Neural cell (in vitro differentiated cells): ENCODE data around the gene LRRC71. TPM values are rescaled to one million over a fixed set of nuclear protein-coding genes. Genes with fewer than 3 reads are reported as not detected.

ENCODE experiments used
- H2AFZ ChIP-seq: fragments of 200-600, 300-800 bp; sonication (generic), shearing (Covaris generic); 2 replicates; pipeline ENCODE4 v1.6.0; 2014; ENCODE audit warnings: low read depth, mild to moderate bottlenecking, antibody characterized with exemption, low read length, moderate library complexity
- H3F3A ChIP-seq: fragments of 200-600 bp; shearing (Covaris generic); 2 replicates; pipeline ENCODE4 v1.6.1; 2016; ENCODE audit warnings: mild to moderate bottlenecking, moderate library complexity, mixed read lengths, antibody characterized with exemption, low read length; ENCODE audit not compliant: insufficient read depth, poor library complexity, severe bottlenecking
- H3K27ac ChIP-seq: fragments of 200-600, 300-800 bp; sonication (generic), shearing (Covaris generic); 2 replicates; pipeline ENCODE4 v1.5.1; 2014; ENCODE audit warnings: mild to moderate bottlenecking, low read length, moderate library complexity
- H3K27me3 ChIP-seq: fragments of 300-800, 200-600 bp; sonication (generic), shearing (Covaris generic); 2 replicates; pipeline ENCODE4 v1.6.0; 2014; ENCODE audit warnings: mild to moderate bottlenecking, low read depth, low read length, moderate library complexity; ENCODE audit not compliant: insufficient read depth
- H3K36me3 ChIP-seq: fragments of 300-800, 200-600 bp; sonication (generic), shearing (Covaris generic); 2 replicates; pipeline ENCODE4 v1.5.1; 2014; ENCODE audit warnings: mild to moderate bottlenecking, antibody characterized with exemption, low read length, moderate library complexity; ENCODE audit not compliant: insufficient read depth
- H3K4me2 ChIP-seq: fragments of 300-800, 200-600 bp; sonication (generic), shearing (Covaris generic); 2 replicates; pipeline ENCODE4 v1.6.0; 2014; ENCODE audit warnings: mild to moderate bottlenecking, low read length
- H3K4me3 ChIP-seq: fragments of 300-800, 200-600 bp; sonication (generic), shearing (Covaris generic); 2 replicates; pipeline ENCODE4 v1.5.1; 2014; ENCODE audit warnings: mild to moderate bottlenecking, low read length, moderate library complexity
- H3K79me2 ChIP-seq: fragments of 200-600 bp; shearing (Covaris generic); replicated peaks from 2 replicates; pipeline ENCODE4 v1.6.0; 2014; ENCODE audit warnings: mild to moderate bottlenecking, low read length, moderate library complexity; ENCODE audit not compliant: insufficient read depth
- H3K9ac ChIP-seq: fragments of 300-800, 200-600 bp; sonication (generic), shearing (Covaris generic); 2 replicates; pipeline ENCODE4 v1.6.1; 2016; ENCODE audit warnings: mild to moderate bottlenecking, low read length, mixed read lengths
- H3K9me2 ChIP-seq: fragments of 200-600 bp; shearing (Covaris generic); 2 replicates; pipeline ENCODE4 v1.6.1; 2016; ENCODE audit warnings: mild to moderate bottlenecking, low read length, mixed read lengths; ENCODE audit not compliant: insufficient read depth
- H3K9me3 ChIP-seq: fragments of 200-600, 300-800 bp; sonication (generic), shearing (Covaris generic); 2 replicates; pipeline ENCODE4 v1.6.1; 2016; ENCODE audit warnings: mild to moderate bottlenecking, mixed run types, low read length, moderate library complexity, mixed read lengths
- H4K20me1 ChIP-seq: fragments of 200-600 bp; shearing (Covaris generic); 2 replicates; pipeline ENCODE4 v1.6.1; 2016; ENCODE audit warnings: mild to moderate bottlenecking, mixed run types; ENCODE audit not compliant: insufficient read depth
- CTCF ChIP-seq: fragments of 450-650 bp; IDR thresholded peaks from 2 replicates; pipeline ENCODE4 v1.5.1; 2014; ENCODE audit warnings: antibody characterized with exemption, mild to moderate bottlenecking, moderate library complexity; ENCODE audit not compliant: poor library complexity, severe bottlenecking
- EP300 ChIP-seq: fragments of 450-650 bp; conservative IDR thresholded peaks from 2 replicates; pipeline ENCODE4 v1.6.1; 2014; ENCODE audit warnings: antibody characterized with exemption, mild to moderate bottlenecking, moderate library complexity; ENCODE audit not compliant: poor library complexity, severe bottlenecking
- EZH2 ChIP-seq: fragments of 200-600, 300-800 bp; shearing (Covaris generic), sonication (generic); IDR thresholded peaks from 2 replicates; pipeline ENCODE4 v1.6.1; 2014; ENCODE audit warnings: antibody characterized with exemption, low read length, borderline replicate concordance, mild to moderate bottlenecking; ENCODE audit not compliant: insufficient read depth, poor library complexity, severe bottlenecking
- MXI1 ChIP-seq: fragments of 450-650 bp; conservative IDR thresholded peaks from 2 replicates; pipeline ENCODE4 v1.6.1; 2014; ENCODE audit warnings: antibody characterized with exemption, mild to moderate bottlenecking; ENCODE audit not compliant: poor library complexity, severe bottlenecking
- POLR2AphosphoS5 ChIP-seq: IDR thresholded peaks from 2 replicates; pipeline ENCODE4 v1.6.1; 2012
- RAD21 ChIP-seq: fragments of 450-650 bp; conservative IDR thresholded peaks from 2 replicates; pipeline ENCODE4 v1.6.1; 2014; ENCODE audit warnings: antibody characterized with exemption, mild to moderate bottlenecking, moderate library complexity
- SMC3 ChIP-seq: fragments of 450-650 bp; conservative IDR thresholded peaks from 2 replicates; pipeline ENCODE4 v1.6.1; 2014; ENCODE audit warnings: antibody characterized with exemption, mild to moderate bottlenecking, moderate library complexity; ENCODE audit not compliant: poor library complexity
- TAF1 ChIP-seq: IDR thresholded peaks from 2 replicates; pipeline ENCODE4 v1.6.1; 2012; ENCODE audit warnings: low read depth
- polyA plus RNA-seq: library from polyadenylated mRNA; depleted of rRNA; stranded (reverse); fragments of >200 nt; gene quantifications from 2 replicates; pipeline ENCODE4 v1.2.3, GENCODE V29; 2014
- TF ChIP-seq, protein P1 (sequence below): IDR thresholded peaks from 2 replicates; pipeline ENCODE4 v1.6.1; 2012; ENCODE audit warnings: borderline replicate concordance

Gene LRRC71
- polyA plus RNA-seq, 1 donor from 2014 or later, result not detected

- Histone ChIP-seq H3F3A (no peaks in the 10 kb centered on the region), H4K20me1 (no peaks in the 10 kb centered on the region), H3K79me2 (no peaks in the 10 kb centered on the region), H3K9me2 (no peaks in the 10 kb centered on the region), H3K27ac (no peak overlapping the region), H3K4me3 (no peak overlapping the region), H3K9me3 (no peaks in the 10 kb centered on the region), H3K4me2 (no peak overlapping the region), H3K36me3 (no peaks in the 10 kb centered on the region), H3K9ac (no peak overlapping the region), H2AFZ (no peak overlapping the region), H3K27me3 (no peaks in the 10 kb centered on the region)
- TF ChIP-seq, protein P1, sequence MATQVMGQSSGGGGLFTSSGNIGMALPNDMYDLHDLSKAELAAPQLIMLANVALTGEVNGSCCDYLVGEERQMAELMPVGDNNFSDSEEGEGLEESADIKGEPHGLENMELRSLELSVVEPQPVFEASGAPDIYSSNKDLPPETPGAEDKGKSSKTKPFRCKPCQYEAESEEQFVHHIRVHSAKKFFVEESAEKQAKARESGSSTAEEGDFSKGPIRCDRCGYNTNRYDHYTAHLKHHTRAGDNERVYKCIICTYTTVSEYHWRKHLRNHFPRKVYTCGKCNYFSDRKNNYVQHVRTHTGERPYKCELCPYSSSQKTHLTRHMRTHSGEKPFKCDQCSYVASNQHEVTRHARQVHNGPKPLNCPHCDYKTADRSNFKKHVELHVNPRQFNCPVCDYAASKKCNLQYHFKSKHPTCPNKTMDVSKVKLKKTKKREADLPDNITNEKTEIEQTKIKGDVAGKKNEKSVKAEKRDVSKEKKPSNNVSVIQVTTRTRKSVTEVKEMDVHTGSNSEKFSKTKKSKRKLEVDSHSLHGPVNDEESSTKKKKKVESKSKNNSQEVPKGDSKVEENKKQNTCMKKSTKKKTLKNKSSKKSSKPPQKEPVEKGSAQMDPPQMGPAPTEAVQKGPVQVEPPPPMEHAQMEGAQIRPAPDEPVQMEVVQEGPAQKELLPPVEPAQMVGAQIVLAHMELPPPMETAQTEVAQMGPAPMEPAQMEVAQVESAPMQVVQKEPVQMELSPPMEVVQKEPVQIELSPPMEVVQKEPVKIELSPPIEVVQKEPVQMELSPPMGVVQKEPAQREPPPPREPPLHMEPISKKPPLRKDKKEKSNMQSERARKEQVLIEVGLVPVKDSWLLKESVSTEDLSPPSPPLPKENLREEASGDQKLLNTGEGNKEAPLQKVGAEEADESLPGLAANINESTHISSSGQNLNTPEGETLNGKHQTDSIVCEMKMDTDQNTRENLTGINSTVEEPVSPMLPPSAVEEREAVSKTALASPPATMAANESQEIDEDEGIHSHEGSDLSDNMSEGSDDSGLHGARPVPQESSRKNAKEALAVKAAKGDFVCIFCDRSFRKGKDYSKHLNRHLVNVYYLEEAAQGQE, result no peak
- TF ChIP-seq POLR2AphosphoS5 (no peak), EZH2 (no peak), CTCF (no peak), TAF1 (no peak), MXI1 (no peak), EP300 (no peak), SMC3 (no peak), RAD21 (no peak)
These were observed 35.9 kb downstream of the LRRC71 start for GRCh38 chr1:156956333-156956732.

GRCh38 chr1:156957634-156958033, 37.2 kb downstream of the LRRC71 start:
- Histone ChIP-seq H3K9me2 (no peaks in the 10 kb centered on the region), H3K9ac (no peak overlapping the region), H3K4me2 (no peak overlapping the region), H3K79me2 (no peaks in the 10 kb centered on the region), H3K9me3 (no peaks in the 10 kb centered on the region), H3K4me3 (no peak overlapping the region), H2AFZ (no peak overlapping the region), H4K20me1 (no peaks in the 10 kb centered on the region), H3K27ac (no peak overlapping the region), H3K36me3 (no peaks in the 10 kb centered on the region), H3K27me3 (no peaks in the 10 kb centered on the region), H3F3A (no peaks in the 10 kb centered on the region)
- no peak for TF ChIP-seq SMC3
- no peak for TF ChIP-seq POLR2AphosphoS5
- no peak for TF ChIP-seq TAF1
- no peak for TF ChIP-seq EP300
- TF ChIP-seq CTCF, result no peak
- TF ChIP-seq, protein P1, result no peak
- no peak for TF ChIP-seq EZH2
- no peak for TF ChIP-seq RAD21
- TF ChIP-seq MXI1, result no peak
